Activated CD4-positive, alpha-beta T cell treated with anti-CD3 and anti-CD28 coated beads, Interleukin-2, amount 10 ng/mL, durations not matched to agents 7 days and 5 days (primary cell): ENCODE results near the gene NAA10. TPM values are rescaled to one million over a fixed set of nuclear protein-coding genes. Genes with fewer than 3 reads are reported as not detected.

Source experiments
- CTCF ChIA-PET: fragments of 350-600 bp; sonication (Branson Sonifier 250); formaldehyde crosslinking; loops from one replicate; lab custom pipeline; 2021; ENCODE audit warnings: antibody characterized with exemption; lab: Charles Lee
- POLR2A ChIA-PET: fragments of 350-600 bp; sonication (Branson Sonifier 250); formaldehyde crosslinking; loops from one replicate; lab custom pipeline; 2021; ENCODE audit warnings: antibody characterized with exemption; lab: Charles Lee
- DNase-seq: peaks from one replicate; pipeline ENCODE4 v3.0.0-alpha.2; 2020
- H3K27ac Mint-ChIP-seq: one replicate; pipeline ENCODE4 v1.8.0; 2021; ENCODE audit warnings: mild to moderate bottlenecking, moderate library complexity, mixed read lengths
- H3K27me3 Mint-ChIP-seq: one replicate; pipeline ENCODE4 v1.8.0; 2021; ENCODE audit warnings: mixed read lengths
- H3K36me3 Mint-ChIP-seq: one replicate; pipeline ENCODE4 v1.8.0; 2021; ENCODE audit warnings: low read depth, mixed read lengths
- H3K4me1 Mint-ChIP-seq: one replicate; pipeline ENCODE4 v1.8.0; 2021; ENCODE audit warnings: mixed read lengths
- H3K4me3 Mint-ChIP-seq: one replicate; pipeline ENCODE4 v1.8.0; 2021; ENCODE audit warnings: mild to moderate bottlenecking, moderate library complexity, mixed read lengths
- H3K9me3 Mint-ChIP-seq: one replicate; pipeline ENCODE4 v1.8.0; 2021; ENCODE audit warnings: mixed read lengths
- microRNA-seq: library from miRNA; unstranded; fragments of <30 nt; microRNA quantifications from one replicate; pipeline ENCODE4 v1.2.0, GENCODE V29; 2021; ENCODE audit warnings: borderline microRNAs expressed, borderline replicate concordance
- total RNA-seq, 2 experiments: library from RNA; stranded (reverse); gene quantifications; one replicate each; pipeline ENCODE4 v1.2.3, GENCODE V29; 2021

NAA10 gene
- total RNA-seq, 2 experiments from 2014 or later: 72.9 to 83.2 TPM

DNA sequence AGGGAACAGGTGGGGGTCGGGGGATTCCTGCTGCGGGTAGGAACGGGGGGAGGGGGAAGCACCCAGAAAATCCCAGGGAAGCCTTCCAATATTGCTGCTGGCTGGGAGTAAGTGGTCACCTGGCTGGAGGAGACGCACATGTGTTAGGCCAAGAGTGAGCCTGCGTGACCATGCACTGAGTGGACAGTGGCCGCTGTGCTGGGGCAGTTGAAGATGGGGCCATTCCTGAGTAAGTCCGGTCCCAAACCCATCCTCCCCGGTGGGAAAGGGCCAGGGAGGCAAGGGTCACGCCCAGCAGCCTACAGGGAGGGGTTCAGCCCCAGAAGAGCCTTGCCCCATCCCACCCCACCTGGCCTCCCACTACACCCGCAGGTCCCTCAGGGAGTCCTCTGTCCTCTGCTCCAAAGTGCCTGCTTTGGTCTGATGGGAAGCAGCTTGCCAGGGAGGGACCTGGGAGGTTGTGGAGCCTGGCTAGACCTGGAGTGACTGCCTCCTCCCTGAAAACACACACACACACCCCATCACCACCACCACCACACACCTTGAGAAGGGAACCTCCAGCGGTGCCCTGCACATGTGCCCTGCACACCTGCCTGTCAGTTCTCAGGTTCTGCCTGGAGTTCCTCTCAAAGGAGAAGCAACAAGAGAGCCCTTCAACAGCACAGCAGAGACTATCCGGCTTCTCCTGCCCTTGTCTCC lies 54.9 kb downstream of the NAA10 start:
- H3K4me3 Mint-ChIP-seq: no peak overlapping the region
- no peaks in the 10 kb centered on the region for H3K36me3 Mint-ChIP-seq

More for the DNA sequence above, 54.9 kb downstream of the NAA10 start:
- Mint-ChIP-seq H3K27ac (no peak overlapping the region), H3K4me1 (peaks cover 25% of the 10 kb centered on the region), H3K27me3 (peaks cover 26% of the 10 kb centered on the region), H3K9me3 (no peaks in the 10 kb centered on the region)
- ChIA-PET CTCF (no interaction called here), POLR2A (no interaction called here)
- DNase-seq: no peak

Small RNAs within 50 kb of the gene (microRNA-seq; reads per million reads assigned to microRNA genes)
- gene MIR3202-1 (not detected), gene MIR3202-2 (not detected)

Other genes with a start within 250 kb of the NAA10 start
- under 1 TPM; 0.65 to 0.69 TPM for gene SLC6A8, start 247.1 kb downstream of the NAA10 start, total RNA-seq
- 100 to 1,000 TPM; 142 to 148 TPM for gene BCAP31, start 210.7 kb downstream of the NAA10 start, total RNA-seq
- gene ABCD1, start 210.2 kb downstream of the NAA10 start, total RNA-seq: 10 to 100 TPM; 15.4 to 16.0 TPM
- gene PLXNB3, start 170.8 kb downstream of the NAA10 start, total RNA-seq: under 1 TPM; 0.23 to 0.35 TPM
- not detected for gene SRPK3, start 154.0 kb downstream of the NAA10 start, total RNA-seq
- 10 to 100 TPM; 60.1 to 64.8 TPM for gene IDH3G, start 140.7 kb downstream of the NAA10 start, total RNA-seq
- gene SSR4, start 140.4 kb downstream of the NAA10 start, total RNA-seq: 100 to 1,000 TPM; 193 to 203 TPM
- under 1 TPM; 0.32 to 0.60 TPM for gene PDZD4, start 104.5 kb downstream of the NAA10 start, total RNA-seq
- 1 to 10 TPM; 1.9 to 2.1 TPM for gene L1CAM, start 48.9 kb downstream of the NAA10 start, total RNA-seq
- gene AVPR2, start 30.4 kb downstream of the NAA10 start, total RNA-seq: not detected
- gene ARHGAP4, start 8.8 kb downstream of the NAA10 start, total RNA-seq: 100 to 1,000 TPM; 303 to 334 TPM
- 10 to 100 TPM; 14.2 to 16.5 TPM for gene RENBP, start 9.6 kb upstream of the NAA10 start, total RNA-seq
- gene HCFC1, start 36.8 kb upstream of the NAA10 start, total RNA-seq: 100 to 1,000 TPM; 116 to 121 TPM
- 1 to 10 TPM; 7.9 to 8.5 TPM for gene TMEM187, start 37.7 kb upstream of the NAA10 start, total RNA-seq
- 100 to 1,000 TPM; 107 to 112 TPM for gene IRAK1, start 84.9 kb upstream of the NAA10 start, total RNA-seq
- gene MECP2, start 162.7 kb upstream of the NAA10 start, total RNA-seq: 10 to 100 TPM; 64.2 to 72.4 TPM
- gene OPN1LW, start 209.2 kb upstream of the NAA10 start, total RNA-seq: not detected
- not detected for gene OPN1MW, start 247.6 kb upstream of the NAA10 start, total RNA-seq